Mucosa of rectum (tissue), 2 donors: ENCODE measurements around the gene LHFPL4.
"Not testable (repeated sequence)": the region's sequence is repeated elsewhere in the genome, so short reads cannot be mapped to it uniquely, and the experiment has no call there.

Experiments used
- H3K27ac ChIP-seq, 2 donors: one replicate each; pipeline ENCODE4 v1.7.0; 2013; ENCODE audit warnings: inconsistent platforms in 2 of 2, low read depth in 2 of 2, low read length in 2 of 2
- H3K27me3 ChIP-seq, 2 donors: one replicate each; pipeline ENCODE4 v1.7.0; 2013; ENCODE audit warnings: low read length in 2 of 2; ENCODE audit not compliant: control insufficient read depth in 2 of 2, insufficient read depth in 2 of 2
- H3K36me3 ChIP-seq, 2 donors: one replicate each; pipeline ENCODE4 v1.7.0; 2013; ENCODE audit warnings: low read length in 2 of 2; ENCODE audit not compliant: control insufficient read depth in 2 of 2, insufficient read depth in 2 of 2
- H3K4me1 ChIP-seq, 2 donors: one replicate each; pipeline ENCODE4 v1.7.0; 2013; ENCODE audit warnings: low read length in 2 of 2, mild to moderate bottlenecking in 1 of 2; ENCODE audit not compliant: control insufficient read depth in 2 of 2, insufficient read depth in 2 of 2
- H3K4me3 ChIP-seq, 2 donors: one replicate each; pipeline ENCODE4 v1.7.0; 2013; ENCODE audit warnings: low read length in 2 of 2
- H3K9ac ChIP-seq, 2 donors: one replicate each; pipeline ENCODE4 v1.7.0; 2013; ENCODE audit warnings: low read length in 2 of 2, low read depth in 1 of 2, mild to moderate bottlenecking in 1 of 2
- H3K9me3 ChIP-seq, 2 donors: one replicate each; pipeline ENCODE4 v1.7.0; 2013; ENCODE audit warnings: low read length in 2 of 2; ENCODE audit not compliant: control insufficient read depth in 2 of 2
- donor health status: healthy.
- donor health status: Normal muscosa, but diverticular disease.

The LHFPL4 gene

DNA sequence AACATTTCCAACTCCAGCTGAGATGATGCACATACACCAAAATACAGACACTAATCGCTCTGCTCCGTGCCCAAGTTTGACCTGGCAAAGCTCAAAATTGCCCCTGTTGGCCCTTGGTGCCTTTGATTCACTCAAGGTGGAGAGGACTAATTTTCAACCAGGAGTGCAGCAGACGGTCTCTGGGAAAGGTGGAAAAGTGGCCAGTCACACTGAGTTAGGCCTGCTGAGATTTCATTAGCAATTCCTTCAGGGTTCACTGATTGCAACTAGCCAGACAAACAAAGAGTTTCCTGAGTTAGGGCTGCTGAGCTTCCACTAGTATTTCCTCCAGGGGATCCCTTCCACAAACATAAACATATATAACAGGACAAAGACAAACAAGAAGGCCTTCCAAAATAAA is 28.7 kb upstream of the LHFPL4 start:
- Histone ChIP-seq H3K9ac (no peak overlapping the region), H3K27me3 (no peaks in the 10 kb centered on the region), H3K4me3 (no peak overlapping the region), H3K9me3 (peaks cover 0 to 3% of the 10 kb centered on the region in 2 donors), H3K4me1 (no peaks in the 10 kb centered on the region), H3K27ac (no peak overlapping the region), H3K36me3 (no peaks in the 10 kb centered on the region)

DNA sequence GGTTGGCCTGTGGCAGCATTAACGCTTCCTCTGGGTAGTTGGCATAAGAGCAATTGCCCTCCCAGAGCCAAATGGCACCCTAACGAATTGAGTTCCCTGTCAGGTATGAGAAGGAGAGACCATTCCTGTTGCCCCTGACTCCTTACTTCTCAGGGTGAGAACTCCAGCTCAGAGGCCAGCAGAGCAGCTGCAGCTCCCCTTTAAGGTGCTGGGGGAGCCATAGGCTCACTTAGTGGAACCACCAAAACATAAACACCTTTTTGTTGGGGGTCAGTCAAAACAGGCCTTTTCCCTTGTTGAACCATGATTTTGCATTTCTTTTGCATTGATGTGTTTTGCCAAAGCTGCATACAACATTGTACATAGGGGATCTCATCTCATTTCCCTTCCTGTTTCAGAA is 28.1 kb upstream of the LHFPL4 start:
- H3K9ac ChIP-seq, result no peak overlapping the region
- H3K36me3 ChIP-seq, result no peaks in the 10 kb centered on the region
- no peak overlapping the region for H3K4me3 ChIP-seq
- H3K27me3 ChIP-seq, result no peaks in the 10 kb centered on the region
- H3K27ac ChIP-seq, result no peak overlapping the region
- H3K9me3 ChIP-seq, result peaks cover 0 to 3% of the 10 kb centered on the region in 2 donors
- no peaks in the 10 kb centered on the region for H3K4me1 ChIP-seq

DNA sequence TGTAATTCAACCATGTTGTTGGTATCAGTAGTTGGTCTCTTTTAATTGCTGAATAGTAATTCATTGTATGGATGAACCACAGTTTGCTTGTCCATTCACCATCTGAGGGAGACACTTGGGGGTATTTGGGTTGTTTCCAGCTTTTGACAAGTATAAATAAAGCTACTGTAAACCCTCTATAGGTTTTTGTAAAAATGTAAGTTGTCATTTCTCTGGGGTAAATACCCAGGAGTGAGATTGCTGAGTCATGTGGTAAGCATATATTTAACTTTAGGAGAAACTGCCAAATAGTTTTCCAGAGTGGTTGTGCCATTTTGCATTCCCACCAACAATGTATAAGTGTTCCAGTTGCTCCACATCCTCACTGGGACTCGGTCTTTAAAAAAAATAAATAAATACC is 15.4 kb upstream of the LHFPL4 start:
- Histone ChIP-seq H3K4me1 (no peaks in the 10 kb centered on the region), H3K27ac (no peak overlapping the region), H3K36me3 (no peaks in the 10 kb centered on the region), H3K4me3 (no peak overlapping the region), H3K9ac (no peak overlapping the region), H3K9me3 (peaks cover 0 to 2% of the 10 kb centered on the region in 2 donors), H3K27me3 (no peaks in the 10 kb centered on the region)

DNA sequence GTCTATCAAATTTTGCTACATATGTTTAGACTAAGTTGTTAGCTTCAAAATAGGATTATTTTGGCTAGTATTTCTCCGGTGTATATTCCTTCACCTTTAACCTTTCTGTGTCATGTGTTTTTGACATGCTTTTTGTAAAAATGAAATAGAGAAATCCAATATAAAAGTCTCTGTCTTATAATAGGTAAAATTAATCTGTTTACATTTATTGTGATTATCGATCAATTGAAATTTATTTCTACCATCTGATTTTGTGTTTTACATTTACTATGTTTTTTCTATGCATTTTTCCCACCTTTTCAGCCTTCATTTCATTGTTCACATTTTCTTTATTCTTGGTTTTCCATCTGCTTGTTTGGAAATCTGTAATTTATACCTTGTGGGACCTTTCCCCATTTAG is 11.7 kb upstream of the LHFPL4 start:
- Histone ChIP-seq H3K36me3 (no peaks in the 10 kb centered on the region), H3K27me3 (no peaks in the 10 kb centered on the region), H3K4me3 (no peak overlapping the region), H3K4me1 (no peaks in the 10 kb centered on the region), H3K27ac (no peak overlapping the region), H3K9me3 (peaks cover 0 to 2% of the 10 kb centered on the region in 2 donors), H3K9ac (no peak overlapping the region)

DNA sequence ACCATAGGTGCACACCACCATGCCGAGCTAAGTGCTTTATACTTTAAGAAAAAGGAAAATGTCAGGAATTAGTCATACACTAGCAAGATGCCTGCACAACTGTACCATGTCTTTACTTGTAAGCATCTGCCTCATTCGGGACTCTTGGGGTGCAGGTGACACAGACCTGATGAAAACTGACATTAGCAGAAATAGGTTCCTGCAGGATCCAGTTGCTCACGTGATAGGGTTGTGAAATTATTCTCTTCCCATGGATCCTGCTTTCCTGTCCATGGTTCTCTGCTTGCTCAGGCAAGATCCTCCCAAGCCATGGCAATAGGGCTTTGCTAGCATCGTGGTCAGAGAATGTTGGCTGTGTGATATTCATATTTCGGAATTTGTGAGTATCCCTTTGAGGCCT is 10.2 kb upstream of the LHFPL4 start:
- Histone ChIP-seq H3K36me3 (no peaks in the 10 kb centered on the region), H3K27ac (no peak overlapping the region), H3K9me3 (peaks cover 0 to 2% of the 10 kb centered on the region in 2 donors), H3K27me3 (no peaks in the 10 kb centered on the region), H3K4me1 (no peaks in the 10 kb centered on the region), H3K9ac (no peak overlapping the region), H3K4me3 (no peak overlapping the region)

DNA sequence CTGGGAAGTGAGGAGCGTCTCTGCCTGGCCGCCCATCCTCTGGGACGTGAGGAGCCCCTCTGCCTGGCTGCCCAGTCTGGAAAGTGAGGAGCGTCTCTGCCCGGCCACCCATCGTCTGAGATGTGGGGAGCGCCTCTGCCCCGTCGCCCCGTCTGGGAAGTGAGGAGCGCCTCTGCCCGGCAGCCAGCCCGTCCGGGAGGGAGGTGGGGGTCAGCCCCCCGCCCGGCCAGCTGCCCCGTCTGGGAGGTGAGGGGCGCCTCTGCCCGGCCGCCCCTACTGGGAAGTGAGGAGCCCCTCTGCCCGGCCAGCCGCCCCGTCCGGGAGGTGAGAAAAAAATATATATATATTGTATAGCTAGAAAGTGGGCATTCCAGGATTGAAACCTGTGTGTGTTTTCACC is 6.4 kb upstream of the LHFPL4 start:
- H3K9ac ChIP-seq, H3K4me1 ChIP-seq, H3K36me3 ChIP-seq, H3K9me3 ChIP-seq, H3K27me3 ChIP-seq, H3K27ac ChIP-seq, H3K4me3 ChIP-seq: not testable (repeated sequence)

DNA sequence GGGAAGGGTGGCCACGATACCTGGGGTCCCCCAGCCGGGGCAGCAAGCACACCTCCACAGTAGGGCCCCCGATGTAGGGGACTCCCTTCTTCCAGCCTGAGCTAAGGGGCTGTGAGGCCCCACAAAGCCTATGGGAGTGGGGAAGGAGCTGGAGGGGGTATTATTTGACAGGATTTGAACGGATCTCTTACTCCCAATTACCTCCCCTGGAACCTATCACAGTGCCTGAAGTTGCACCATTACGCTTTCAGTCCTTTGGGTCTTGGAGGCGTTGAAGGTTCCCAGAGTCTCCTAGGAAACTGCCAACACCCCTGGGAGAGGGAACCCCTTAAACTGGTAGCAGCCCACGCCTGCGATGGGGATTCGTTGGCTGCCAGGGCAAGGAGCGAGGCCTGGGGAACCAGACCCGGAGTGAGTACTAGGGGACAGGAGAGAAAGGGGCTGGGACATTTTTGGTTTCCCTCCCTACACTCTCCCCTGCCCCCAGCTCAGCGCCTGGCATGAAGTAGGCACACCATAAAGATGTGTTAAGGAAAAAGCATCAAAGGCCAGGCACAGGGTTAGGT is 409 bp upstream of the LHFPL4 start:
- H3K9me3 ChIP-seq, result no peaks in the 10 kb centered on the region
- no peak overlapping the region for H3K9ac ChIP-seq
- no peaks in the 10 kb centered on the region for H3K36me3 ChIP-seq
- peaks cover 5 to 10% of the 10 kb centered on the region in 2 donors for H3K27me3 ChIP-seq
- no peak overlapping the region for H3K4me3 ChIP-seq
- H3K4me1 ChIP-seq, result no peaks in the 10 kb centered on the region
- H3K27ac ChIP-seq, result no peak overlapping the region

DNA sequence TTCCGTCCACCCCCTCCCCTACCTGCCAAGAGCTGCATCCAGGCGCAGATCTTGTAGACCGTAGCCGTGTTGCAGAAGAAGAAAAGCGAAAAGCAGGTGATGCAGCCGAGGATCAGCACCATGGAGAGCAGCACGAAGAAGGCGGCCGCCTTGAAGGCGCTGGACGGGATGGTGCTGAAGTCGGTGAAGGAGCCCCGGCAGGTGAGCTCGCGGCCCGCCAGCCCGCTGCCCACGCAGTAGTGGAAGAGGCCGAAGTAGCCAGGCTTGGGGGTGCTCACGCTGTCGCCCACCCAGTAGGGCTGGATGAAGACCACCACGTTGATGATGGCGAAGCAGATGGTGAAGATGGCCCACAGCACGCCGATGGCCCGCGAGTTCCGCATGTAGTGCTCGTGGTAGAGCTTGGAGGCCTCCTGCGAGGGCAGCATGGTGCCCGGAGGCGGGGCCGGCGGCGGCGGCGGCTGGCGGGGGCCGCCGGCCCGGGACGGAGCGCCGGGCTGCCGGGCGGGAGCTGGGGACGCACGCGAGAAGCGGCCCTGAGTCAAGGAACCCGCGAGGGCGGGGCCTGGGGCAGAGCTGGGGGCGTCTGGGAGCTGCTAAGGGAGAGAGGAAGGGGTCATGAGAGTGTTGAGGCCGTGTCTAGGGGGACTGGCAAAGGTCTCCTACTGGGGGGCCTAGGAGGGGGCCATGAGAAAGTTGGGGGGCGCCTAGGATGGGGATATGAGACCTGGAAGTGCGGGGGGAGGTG is 1.2 kb downstream of the LHFPL4 start:
- Histone ChIP-seq H3K27ac (no peak overlapping the region), H3K4me3 (no peak overlapping the region), H3K9ac (no peak overlapping the region), H3K27me3 (peaks cover 5 to 10% of the 10 kb centered on the region in 2 donors), H3K4me1 (no peaks in the 10 kb centered on the region), H3K9me3 (peaks cover 0 to 2% of the 10 kb centered on the region in 2 donors), H3K36me3 (no peaks in the 10 kb centered on the region)

DNA sequence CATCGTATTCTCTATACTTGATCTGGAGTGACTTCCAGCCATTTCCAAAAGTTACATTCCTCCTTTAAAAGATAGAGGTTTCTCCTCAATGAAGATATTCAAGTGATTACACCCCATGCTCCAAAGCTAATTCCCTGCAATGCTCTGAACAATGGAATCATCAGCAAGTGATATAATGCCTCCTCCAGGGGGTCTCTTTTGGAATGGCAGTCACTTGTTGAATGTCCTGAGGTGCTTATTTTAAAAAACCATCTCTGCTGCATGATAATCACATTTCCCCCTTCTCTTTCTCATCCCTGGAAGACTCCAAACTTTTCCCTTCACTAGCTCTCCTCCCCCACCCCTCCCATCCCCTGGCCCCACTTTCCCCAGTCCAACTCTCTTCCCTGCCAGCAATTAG is 2.6 kb downstream of the LHFPL4 start:
- H3K27ac ChIP-seq, result no peak overlapping the region
- no peaks in the 10 kb centered on the region for H3K36me3 ChIP-seq
- peaks cover 5 to 10% of the 10 kb centered on the region in 2 donors for H3K27me3 ChIP-seq
- no peak overlapping the region for H3K4me3 ChIP-seq
- peaks cover 0 to 2% of the 10 kb centered on the region in 2 donors for H3K9me3 ChIP-seq
- no peaks in the 10 kb centered on the region for H3K4me1 ChIP-seq
- H3K9ac ChIP-seq, result no peak overlapping the region

DNA sequence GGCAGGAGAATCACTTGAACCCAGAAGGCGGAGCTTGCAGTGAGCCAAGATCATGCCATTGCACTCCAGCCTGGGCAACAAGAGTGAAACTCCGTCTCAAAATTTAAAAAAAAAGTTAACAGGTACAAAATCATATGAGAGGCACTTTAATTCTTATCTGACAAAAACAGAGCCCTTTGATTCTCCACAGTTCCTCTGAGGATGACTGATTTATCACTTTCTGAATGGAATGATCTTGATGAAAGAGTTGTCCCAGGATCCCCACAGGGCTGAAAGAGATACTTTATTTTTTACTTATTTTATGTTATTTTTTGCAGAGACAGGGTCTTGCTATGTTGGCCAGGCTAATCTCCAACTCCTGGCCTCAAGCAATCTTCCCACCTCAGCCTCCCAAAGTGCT is 4.0 kb downstream of the LHFPL4 start:
- Histone ChIP-seq H3K36me3 (no peaks in the 10 kb centered on the region), H3K9me3 (peaks cover 0 to 2% of the 10 kb centered on the region in 2 donors), H3K27me3 (peaks cover 5 to 8% of the 10 kb centered on the region in 2 donors), H3K4me3 (no peak overlapping the region), H3K9ac (no peak overlapping the region), H3K4me1 (no peaks in the 10 kb centered on the region), H3K27ac (no peak overlapping the region)
